ENCODE data around the gene POLR2J3. TPM values are rescaled to one million over a fixed set of nuclear protein-coding genes. Genes with fewer than 3 reads are reported as not detected.
"Not testable (repeated sequence)": the region's sequence is repeated elsewhere in the genome, so short reads cannot be mapped to it uniquely, and the experiment has no call there.

The POLR2J3 gene
- total RNA-seq, 4 donors from 2014 or later: 19.8 to 58.9 (median 51.0) TPM

DNA sequence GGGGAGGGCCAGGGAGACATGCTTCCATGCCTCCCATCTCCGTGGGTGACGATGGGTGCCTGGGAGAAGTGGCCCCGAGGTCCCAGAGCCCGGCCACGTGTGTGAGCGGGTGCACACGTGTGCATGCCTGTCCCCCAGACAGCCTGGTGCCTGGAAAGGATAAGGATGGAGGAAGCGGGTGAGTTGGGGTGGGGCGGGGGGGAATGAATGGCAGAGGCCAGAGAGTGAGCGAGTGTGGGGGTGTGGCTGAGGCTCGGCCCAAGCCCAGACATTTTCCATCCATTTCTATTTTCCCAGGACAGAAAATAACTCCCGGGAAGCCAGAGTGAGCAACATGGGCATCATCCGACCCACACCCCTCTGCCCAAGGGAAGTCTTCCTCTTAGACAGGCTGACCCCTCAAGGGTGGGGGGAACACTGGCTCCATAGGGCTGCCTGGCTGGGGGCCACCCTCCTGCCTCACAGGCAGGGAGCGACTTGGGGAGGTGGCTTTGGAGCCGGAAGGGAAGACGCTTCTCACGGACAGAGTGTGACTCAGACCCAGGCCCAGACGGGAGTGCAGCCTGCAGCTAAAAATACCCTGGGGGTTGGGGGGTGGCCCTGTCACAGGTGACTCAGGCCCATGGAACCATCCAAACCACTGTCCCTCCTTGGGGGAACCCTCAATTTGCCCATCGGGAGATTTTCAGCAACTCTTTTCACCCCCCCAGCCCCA, 32.2 kb upstream of the POLR2J3 start:
- H3K27me3 ChIP-seq, H3K4me3 ChIP-seq: not testable (repeated sequence)

DNA sequence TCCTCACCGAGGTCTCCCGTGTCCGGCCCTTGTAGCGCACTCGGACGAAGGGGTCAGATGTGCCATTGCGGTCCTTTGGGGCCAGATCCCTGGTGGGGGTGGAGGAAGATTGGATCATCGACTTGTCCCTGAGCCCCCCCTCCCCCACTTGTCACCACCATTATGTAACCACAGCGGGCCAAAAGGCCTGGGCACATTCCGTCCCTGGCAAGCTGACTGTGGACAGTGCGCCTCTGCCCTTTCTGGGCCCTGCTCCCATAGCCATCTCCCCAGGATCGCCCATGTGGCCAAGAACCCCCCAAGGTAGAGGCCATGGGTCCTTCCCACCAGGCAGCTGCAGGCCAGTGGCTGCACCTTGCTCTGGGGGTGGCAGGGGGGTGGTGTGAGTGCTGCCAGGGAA, 29.9 kb upstream of the POLR2J3 start:
- not testable (repeated sequence) for H3K9me3 ChIP-seq, H3K27me3 ChIP-seq, DNase-seq, H3K36me3 ChIP-seq, H3K27ac ChIP-seq, H3K4me1 ChIP-seq, H3K4me3 ChIP-seq

More for the DNA sequence above, 32.2 kb upstream of the POLR2J3 start:
- H3K27ac ChIP-seq, H3K4me1 ChIP-seq, H3K9me3 ChIP-seq, DNase-seq, H3K36me3 ChIP-seq: not testable (repeated sequence)

DNA sequence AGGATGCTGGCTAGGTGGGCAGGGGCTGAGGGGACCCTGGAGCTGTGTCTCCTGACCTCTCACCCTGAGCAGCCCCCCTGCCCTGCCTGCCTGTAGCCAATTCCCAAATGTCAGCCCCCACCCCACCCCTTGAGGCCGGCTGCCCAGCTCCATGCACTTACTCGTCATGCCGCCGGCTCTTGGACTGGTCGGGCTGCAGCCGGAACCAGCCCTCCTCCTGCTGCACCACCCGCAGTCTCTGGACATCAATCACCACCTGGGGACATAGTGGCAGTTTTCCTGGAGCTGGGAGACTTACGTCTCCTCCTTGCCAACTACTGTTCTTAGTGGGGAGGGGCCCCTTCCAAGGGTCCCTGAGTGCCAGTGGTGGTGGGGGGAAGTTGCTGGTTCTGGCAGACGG, 27.3 kb upstream of the POLR2J3 start:
- H3K36me3 ChIP-seq, H3K4me3 ChIP-seq: not testable (repeated sequence)

DNA sequence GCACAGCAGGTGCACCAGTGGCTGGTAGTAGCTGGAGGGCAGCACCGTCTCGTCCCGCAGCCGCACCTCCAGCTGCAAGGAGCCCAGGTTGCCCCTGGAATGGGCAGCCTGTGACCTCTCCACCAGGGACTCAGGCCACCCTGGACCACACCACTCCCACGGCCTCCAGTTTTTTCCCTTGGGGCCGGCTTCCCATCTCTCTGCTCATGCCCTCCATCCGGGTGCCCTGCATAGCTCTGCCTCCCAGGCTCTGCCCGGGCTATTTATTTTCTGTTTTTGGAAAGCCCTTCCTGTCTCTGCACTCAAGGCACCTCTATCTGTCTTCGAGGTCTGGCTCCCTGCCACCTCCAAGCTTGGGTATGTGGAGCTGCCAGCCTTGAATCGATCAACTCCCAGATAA, 23.7 kb upstream of the POLR2J3 start:
- not testable (repeated sequence) for H3K4me1 ChIP-seq, H3K4me3 ChIP-seq, H3K36me3 ChIP-seq, H3K9me3 ChIP-seq, H3K27me3 ChIP-seq, H3K27ac ChIP-seq
- peak in 1 of 3 donors; percentile 41 for DNase-seq

More for the DNA sequence above, 27.3 kb upstream of the POLR2J3 start:
- H3K4me1 ChIP-seq, H3K9me3 ChIP-seq, DNase-seq, H3K27me3 ChIP-seq, H3K27ac ChIP-seq: not testable (repeated sequence)

DNA sequence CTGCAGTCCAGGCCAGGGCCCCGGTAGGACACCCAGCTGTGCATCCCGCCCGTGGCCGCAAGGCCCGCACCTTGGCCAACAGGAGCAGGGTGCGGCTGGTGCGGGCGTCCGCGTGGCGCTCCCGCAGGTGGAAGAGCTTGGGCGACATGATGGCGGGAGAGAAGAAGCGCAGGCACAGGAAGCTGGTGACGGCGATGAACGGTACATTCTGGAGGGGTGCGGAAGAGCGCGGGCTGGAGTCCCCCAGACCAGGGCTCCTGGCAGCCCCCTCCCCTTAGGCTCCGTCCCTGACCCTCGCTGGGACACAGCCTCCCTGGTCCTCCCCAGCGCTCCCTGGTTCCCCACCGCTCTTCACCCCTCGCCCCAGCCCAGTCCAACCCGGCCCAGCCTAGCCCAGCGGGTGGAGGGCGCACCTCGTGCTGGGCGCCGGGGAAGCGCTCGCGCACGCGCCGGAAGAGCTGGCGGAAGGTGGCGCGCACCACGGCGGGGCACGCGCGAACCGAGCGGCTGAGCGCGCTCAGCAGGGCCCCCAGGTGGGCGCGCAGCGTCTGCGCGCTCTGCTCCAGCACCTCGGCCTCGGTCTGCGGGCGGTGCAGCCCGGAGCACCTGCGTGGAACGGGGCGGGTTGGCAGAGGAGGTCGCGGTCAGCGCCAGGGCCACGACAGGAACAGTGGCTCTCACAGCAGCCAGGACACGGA, 21.4 kb upstream of the POLR2J3 start:
- not testable (repeated sequence) for DNase-seq, H3K36me3 ChIP-seq, H3K4me1 ChIP-seq, H3K27ac ChIP-seq, H3K4me3 ChIP-seq, H3K9me3 ChIP-seq, H3K27me3 ChIP-seq

DNA sequence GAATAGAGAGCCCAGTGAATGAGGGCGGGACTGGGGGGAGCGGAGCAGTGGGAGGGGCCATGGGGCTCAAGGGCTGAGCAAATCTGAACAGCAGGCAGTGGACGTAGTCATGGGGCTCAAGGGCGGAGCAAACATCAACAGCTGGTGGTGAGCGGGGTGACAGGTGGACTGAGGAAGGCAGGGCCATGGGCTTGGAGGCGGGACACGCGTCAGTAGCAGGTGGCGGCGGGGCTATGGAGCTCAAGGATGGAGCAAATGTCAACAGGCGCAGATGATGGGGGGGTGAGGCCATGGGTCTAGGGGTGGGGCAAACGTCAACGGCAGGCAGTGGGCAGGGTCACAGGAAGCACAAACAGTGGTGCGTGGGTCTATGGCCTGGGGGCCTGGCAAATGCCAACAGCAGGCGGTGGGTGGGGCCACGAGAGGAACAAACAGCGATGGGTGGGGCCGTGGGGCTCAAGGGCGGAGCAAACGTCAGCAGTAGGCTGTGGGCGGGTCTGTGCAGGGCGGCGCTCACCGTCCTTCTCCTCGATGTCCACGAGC, 20.2 kb upstream of the POLR2J3 start:
- H3K27ac ChIP-seq, H3K36me3 ChIP-seq, H3K9me3 ChIP-seq, H3K4me1 ChIP-seq, H3K27me3 ChIP-seq, H3K4me3 ChIP-seq: not testable (repeated sequence)
- peak in 2 of 3 donors; percentile 46 to 80 for DNase-seq

DNA sequence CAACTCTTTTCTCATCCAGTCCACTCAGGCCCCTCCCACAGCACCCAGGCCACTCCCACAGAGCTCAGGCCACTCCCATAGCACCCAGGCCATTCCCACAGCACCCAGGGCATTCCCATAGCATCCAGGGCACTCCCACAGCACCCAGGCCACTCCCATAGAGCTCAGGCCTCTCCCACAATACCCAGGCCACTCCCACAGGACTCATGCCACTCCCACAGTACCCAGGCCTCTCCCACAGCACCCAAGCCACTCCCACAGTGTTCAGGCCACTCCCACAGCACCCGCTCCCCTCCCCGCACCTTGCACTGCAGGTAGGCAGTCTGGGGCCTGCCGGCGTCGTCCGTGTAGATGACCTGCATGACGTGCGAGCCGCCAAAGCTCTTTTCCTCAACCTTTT, 17.5 kb upstream of the POLR2J3 start:
- not testable (repeated sequence) for DNase-seq, H3K27me3 ChIP-seq, H3K4me3 ChIP-seq, H3K4me1 ChIP-seq, H3K9me3 ChIP-seq, H3K36me3 ChIP-seq, H3K27ac ChIP-seq

DNA sequence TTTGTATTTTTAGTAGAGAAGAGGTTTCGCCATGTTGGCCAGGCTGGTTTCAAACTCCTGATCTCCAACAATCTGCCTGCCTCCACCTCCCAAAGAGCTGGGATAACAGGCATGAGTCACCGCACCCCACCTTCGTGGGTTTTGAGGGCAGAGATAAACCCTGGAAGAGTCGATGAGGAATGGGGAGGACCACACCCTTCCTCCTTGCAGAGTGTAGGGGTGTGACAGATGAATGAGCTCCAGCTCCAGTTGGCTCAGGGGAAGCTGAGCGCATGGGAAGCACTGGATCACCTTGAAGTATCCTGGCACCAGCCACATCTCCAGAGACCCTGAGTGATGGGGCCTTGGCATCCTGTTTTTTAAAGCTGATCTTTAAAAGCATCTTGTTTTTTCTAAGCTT, 11.1 kb upstream of the POLR2J3 start:
- not testable (repeated sequence) for H3K4me3 ChIP-seq

DNA sequence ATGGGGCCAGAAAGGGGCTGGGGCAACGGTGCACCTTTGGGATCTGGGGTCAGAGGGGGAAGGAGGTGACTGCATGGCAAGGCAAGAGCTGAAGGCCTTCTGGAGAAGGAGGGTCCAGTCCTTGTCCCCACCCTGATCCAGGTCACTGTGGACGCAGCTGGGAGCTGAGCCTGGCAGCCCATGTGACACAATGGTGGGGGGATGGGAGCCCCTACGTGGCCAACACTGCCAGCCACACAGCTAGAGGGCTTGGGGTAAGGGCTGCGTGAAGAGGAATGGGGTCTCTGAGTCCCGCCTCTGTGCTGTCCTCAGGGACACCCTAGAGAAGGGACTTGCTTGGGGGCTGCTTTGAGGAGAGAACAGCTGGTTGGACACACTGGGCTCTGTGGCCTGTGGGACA, 9.3 kb upstream of the POLR2J3 start:
- H3K4me3 ChIP-seq, DNase-seq, H3K9me3 ChIP-seq, H3K4me1 ChIP-seq, H3K27me3 ChIP-seq, H3K36me3 ChIP-seq, H3K27ac ChIP-seq: not testable (repeated sequence)

More for the DNA sequence above, 11.1 kb upstream of the POLR2J3 start:
- H3K27me3 ChIP-seq, H3K4me1 ChIP-seq, DNase-seq, H3K9me3 ChIP-seq, H3K27ac ChIP-seq, H3K36me3 ChIP-seq: not testable (repeated sequence)

DNA sequence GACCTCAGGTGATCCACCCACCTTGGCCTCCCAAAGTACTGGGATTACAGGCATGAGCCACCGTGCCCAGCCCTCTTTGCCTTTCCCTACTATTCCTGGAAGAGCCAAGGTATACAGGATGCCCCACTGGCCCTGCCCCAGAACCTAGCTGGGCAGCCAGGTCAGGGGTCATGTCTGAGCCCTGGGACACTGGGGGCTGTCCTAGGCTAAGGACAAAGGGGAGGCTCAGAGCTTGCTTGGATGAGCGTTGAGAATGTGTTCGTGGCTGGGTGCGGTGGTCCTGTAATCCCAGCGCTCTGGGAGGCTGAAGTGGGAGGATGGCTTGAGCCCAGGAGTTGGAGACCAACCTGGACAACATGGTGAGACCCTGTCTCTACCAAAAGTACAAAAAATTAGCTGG, 6.1 kb upstream of the POLR2J3 start:
- not testable (repeated sequence) for DNase-seq, H3K27ac ChIP-seq, H3K36me3 ChIP-seq, H3K4me1 ChIP-seq, H3K27me3 ChIP-seq, H3K9me3 ChIP-seq, H3K4me3 ChIP-seq

DNA sequence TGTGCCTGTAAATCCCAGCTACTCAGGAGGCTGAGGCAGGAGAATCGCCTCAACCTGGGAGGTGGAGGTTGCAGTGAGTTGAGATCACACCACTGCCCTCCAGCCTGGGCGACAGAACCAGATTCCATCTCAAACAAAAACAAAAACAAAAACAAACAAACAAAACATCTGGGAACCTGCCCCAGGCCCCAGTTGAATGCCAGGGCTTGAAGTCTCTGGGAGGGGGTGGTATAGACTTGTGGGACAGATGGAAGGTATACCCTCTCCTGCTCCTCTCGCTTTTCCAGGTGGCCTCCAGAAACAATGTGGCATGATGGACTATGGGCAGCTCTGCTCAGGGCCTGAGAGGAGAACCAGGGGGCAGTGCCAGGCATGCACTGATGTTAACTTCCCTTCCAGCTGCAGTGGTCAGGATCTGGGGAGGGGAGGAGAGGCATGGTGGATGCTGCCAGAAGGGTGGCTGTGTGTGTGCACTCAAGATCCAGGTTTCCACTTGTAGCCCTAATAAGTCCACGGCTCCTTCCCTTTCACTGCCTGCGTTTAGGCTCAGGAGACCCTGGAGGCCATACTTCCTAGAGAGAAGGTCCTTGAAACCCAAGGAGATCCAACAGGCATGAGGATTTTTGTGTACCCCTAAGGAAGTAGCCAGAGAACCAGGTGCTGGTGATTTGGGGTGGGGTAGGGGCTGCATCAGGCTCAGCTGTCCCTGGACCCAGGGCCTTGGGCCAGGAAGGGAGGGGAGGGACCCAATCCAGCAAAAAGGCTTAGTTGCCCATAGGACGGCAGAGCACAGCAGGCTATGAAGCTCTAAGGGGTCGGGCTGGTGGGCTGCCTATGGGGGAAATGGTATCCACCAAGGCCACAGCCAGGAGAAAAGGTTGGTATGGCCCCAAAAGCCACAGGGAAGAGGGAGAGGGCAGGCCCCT, 5.2 kb upstream of the POLR2J3 start:
- H3K4me1 ChIP-seq, H3K9me3 ChIP-seq, H3K36me3 ChIP-seq, H3K27ac ChIP-seq, H3K27me3 ChIP-seq, H3K4me3 ChIP-seq: not testable (repeated sequence)
- DNase-seq: peak in 1 of 3 donors; percentile 9

DNA sequence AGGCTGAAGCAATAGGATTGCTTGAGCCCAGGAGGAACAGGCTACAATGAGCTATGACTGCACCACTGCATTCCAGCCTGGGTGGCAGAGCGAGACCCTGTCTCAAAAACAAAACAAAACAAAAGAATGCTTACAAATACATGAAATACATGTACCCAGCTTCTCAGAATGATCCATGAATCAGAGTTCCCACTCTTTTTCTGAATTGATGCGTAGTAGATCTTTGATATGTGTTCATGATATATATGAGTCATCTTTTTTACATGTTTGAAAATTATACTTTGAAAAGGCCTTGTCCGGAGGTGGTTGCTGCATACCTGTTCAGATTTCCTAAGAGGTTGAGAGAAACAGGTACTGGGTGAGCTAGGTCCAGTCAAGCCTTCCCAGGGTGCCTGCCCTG, 4.0 kb upstream of the POLR2J3 start:
- H3K27ac ChIP-seq, DNase-seq, H3K9me3 ChIP-seq, H3K4me3 ChIP-seq, H3K36me3 ChIP-seq, H3K27me3 ChIP-seq, H3K4me1 ChIP-seq: not testable (repeated sequence)

DNA sequence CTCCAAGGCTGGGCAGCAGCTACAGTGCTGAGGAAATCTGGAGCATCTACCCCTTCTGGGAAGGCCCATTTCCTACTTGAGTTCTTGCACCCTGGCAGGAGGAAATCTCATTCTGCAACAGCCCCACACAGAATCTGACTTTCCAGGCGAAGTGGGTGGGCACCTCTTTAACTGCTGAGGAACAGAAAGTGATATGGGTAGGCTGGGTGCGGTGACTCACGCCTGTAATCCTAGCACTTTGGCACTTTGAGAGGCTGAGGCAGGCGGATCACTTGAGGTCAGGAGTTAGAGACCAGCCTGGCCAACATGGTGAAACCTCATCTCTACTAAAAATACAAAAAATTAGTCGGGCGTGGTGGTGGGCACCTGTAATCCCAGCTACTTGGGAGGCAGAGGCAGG, 2.2 kb upstream of the POLR2J3 start:
- not testable (repeated sequence) for H3K36me3 ChIP-seq, H3K27ac ChIP-seq, DNase-seq, H3K4me1 ChIP-seq, H3K27me3 ChIP-seq, H3K4me3 ChIP-seq, H3K9me3 ChIP-seq

DNA sequence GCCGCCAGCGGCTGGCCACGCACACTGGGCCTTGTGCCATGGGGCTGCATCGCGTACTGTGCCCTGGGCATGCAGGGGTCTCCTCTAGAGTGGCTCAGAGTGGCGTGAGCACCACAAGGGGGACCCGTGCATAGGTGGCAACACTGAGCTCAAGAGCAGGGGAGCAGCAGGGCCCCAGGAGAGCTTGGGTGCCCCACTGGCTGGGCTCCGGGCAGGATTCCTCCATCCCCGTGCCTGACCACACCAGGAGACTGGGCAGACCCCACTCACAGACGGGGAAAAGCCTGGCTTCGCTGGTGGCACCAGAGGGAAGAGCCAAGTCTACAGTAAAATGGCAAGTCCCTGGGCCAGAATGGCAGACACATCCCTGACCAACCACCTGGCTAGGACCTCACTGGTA, 3.8 kb downstream of the POLR2J3 start:
- H3K4me3 ChIP-seq, H3K9me3 ChIP-seq, H3K36me3 ChIP-seq, H3K4me1 ChIP-seq, H3K27ac ChIP-seq, H3K27me3 ChIP-seq, DNase-seq: not testable (repeated sequence)
